Measurements from ENCODE around the gene KCTD2.

KCTD2 gene

GRCh38 chr17:75102385-75102821, 55.4 kb downstream of the KCTD2 start:
- DNase-seq = no peak

- no peak for DNase-seq
These were observed 56.9 kb downstream of the KCTD2 start for GRCh38 chr17:75103601-75104554.

GRCh38 chr17:75105126-75106080, 58.4 kb downstream of the KCTD2 start:
- DNase-seq = no peak

GRCh38 chr17:75108193-75108592, 61.2 kb downstream of the KCTD2 start:
- no peak for DNase-seq

GRCh38 chr17:75109046-75109406, 62.0 kb downstream of the KCTD2 start:
- no peak for DNase-seq

GRCh38 chr17:75109407-75110233, 62.6 kb downstream of the KCTD2 start, which contains the start of gene ARMC7:
TSS of gene ARMC7 (plus strand) at chr17:75109969. CDS start at chr17:75110289, 320 bp downstream.
- DNase-seq = peak; percentile 76 to 84 (median 82)

- DNase-seq = no peak
These were observed 63.4 kb downstream of the KCTD2 start for GRCh38 chr17:75110234-75110937.

GRCh38 chr17:75111777-75112335, 64.8 kb downstream of the KCTD2 start:
- DNase-seq = no peak

- peak; percentile 77 to 87 (median 82) for DNase-seq
These were observed 67.0 kb downstream of the KCTD2 start for GRCh38 chr17:75113798-75114551.

- DNase-seq = no peak
These were observed 67.7 kb downstream of the KCTD2 start for GRCh38 chr17:75114552-75115314.
